ENCODE results near the gene GHSR. TPM values are rescaled to one million over a fixed set of nuclear protein-coding genes. Genes with fewer than 3 reads are reported as not detected.

GHSR gene
- total RNA-seq, 1 donor from 2014 or later: not detected

DNA sequence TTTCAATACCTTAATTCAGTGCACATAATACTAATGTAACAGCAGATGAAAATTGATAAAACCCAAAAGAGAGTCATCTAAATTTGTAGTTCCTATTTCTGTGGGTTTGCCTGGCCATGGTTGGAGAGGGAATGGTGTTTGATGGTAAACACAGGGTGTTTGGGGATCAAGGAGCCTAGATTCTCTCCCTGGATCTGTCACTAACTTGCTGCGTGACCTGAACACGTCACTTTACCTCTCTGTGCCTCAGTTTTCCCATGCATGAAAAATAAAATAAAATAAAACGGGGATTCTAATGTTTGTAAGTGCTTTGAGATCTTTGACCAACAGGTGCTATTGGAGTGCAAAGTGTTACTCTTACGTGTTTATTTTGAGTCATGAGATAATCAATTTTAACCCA lies 49.8 kb downstream of the GHSR start:
- DNase-seq: no peak
- no peaks in the 10 kb centered on the region for H3K27me3 ChIP-seq
- intact Hi-C loops (cut with DNase I): no loop called here
- no peak for ATAC-seq
- no peaks in the 10 kb centered on the region for H3K9me3 ChIP-seq
- H3K36me3 ChIP-seq: peaks cover 48% of the 10 kb centered on the region
- no peak overlapping the region for H3K27ac ChIP-seq
- no peak overlapping the region for H3K4me3 ChIP-seq
- H3K4me1 ChIP-seq: no peaks in the 10 kb centered on the region
- TF ChIP-seq, protein P1, sequence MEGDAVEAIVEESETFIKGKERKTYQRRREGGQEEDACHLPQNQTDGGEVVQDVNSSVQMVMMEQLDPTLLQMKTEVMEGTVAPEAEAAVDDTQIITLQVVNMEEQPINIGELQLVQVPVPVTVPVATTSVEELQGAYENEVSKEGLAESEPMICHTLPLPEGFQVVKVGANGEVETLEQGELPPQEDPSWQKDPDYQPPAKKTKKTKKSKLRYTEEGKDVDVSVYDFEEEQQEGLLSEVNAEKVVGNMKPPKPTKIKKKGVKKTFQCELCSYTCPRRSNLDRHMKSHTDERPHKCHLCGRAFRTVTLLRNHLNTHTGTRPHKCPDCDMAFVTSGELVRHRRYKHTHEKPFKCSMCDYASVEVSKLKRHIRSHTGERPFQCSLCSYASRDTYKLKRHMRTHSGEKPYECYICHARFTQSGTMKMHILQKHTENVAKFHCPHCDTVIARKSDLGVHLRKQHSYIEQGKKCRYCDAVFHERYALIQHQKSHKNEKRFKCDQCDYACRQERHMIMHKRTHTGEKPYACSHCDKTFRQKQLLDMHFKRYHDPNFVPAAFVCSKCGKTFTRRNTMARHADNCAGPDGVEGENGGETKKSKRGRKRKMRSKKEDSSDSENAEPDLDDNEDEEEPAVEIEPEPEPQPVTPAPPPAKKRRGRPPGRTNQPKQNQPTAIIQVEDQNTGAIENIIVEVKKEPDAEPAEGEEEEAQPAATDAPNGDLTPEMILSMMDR (IDR thresholded peaks at IDR 0.05): no peak

DNA sequence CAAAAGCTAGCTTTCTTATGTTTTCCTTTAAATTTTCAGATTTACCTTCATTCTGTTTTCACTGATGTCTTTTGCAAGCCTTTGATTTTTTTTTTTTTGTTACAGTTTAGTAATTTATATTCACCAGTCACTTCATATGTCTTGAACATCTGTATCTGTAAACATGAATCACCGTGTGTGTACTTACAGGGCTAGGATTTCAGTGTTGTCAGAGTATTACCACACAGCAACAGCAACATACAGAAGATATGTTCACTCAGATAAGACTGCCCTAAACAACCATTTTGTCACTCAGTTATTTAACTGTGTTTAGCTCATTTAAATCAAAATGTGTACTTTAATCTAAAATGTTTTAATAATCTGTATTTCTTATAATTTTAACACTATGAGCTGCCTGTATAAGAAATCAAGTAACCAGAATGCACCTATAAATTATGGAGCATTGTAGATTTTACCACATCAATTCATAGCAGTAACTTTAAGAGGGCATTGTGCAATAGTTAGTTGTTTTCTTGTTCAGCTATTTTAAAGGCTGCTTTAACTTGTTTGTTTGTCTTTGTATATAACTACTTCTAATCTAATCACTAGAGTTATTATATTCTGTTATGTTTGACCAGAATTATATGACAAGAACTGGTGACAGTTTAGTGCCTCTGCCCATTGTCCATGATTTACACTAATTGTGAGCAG lies 50.4 kb downstream of the GHSR start:
- no peak overlapping the region for H3K4me3 ChIP-seq
- H3K9me3 ChIP-seq: no peaks in the 10 kb centered on the region
- H3K27me3 ChIP-seq: no peaks in the 10 kb centered on the region
- TF ChIP-seq, protein P1 (IDR thresholded peaks at IDR 0.05): no peak
- ATAC-seq: no peak
- H3K4me1 ChIP-seq: no peaks in the 10 kb centered on the region
- no peak for DNase-seq
- intact Hi-C loops (cut with DNase I): no loop called here
- peaks cover 48% of the 10 kb centered on the region for H3K36me3 ChIP-seq
- no peak overlapping the region for H3K27ac ChIP-seq

DNA sequence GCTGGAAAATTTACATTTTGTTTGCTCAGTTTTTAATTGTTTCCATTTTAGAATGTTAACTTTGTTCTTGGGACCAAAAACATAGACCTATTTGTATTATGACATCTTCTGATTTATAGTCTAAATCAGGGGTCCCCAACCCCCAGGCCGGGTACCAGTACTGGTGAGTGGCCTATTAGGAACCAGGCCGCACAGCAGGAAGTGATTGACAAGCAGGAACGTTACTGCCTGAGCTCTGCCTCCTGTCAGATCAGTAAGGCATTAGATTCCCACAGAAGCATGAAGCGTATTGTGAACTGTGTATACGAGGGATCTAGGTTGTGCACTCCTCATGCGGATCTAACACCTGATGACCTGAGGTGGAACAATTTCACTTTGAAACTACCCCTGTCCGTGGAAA lies 51.9 kb downstream of the GHSR start:
- Histone ChIP-seq H3K9me3 (no peaks in the 10 kb centered on the region), H3K4me3 (no peak overlapping the region), H3K36me3 (peaks cover 45% of the 10 kb centered on the region), H3K27ac (no peak overlapping the region), H3K4me1 (no peaks in the 10 kb centered on the region), H3K27me3 (no peaks in the 10 kb centered on the region)
- intact Hi-C loops (cut with DNase I): no loop called here
- ATAC-seq (no peak), DNase-seq (no peak)
- TF ChIP-seq, protein P1 (IDR thresholded peaks at IDR 0.05): no peak

- Histone ChIP-seq H3K27ac (no peak overlapping the region), H3K4me3 (no peak overlapping the region), H3K9me3 (no peaks in the 10 kb centered on the region), H3K27me3 (no peaks in the 10 kb centered on the region), H3K4me1 (peaks cover 4% of the 10 kb centered on the region), H3K36me3 (peaks cover 43% of the 10 kb centered on the region)
- intact Hi-C loops (cut with DNase I): no loop called here
- TF ChIP-seq, protein P1 (IDR thresholded peaks at IDR 0.05): no peak
- DNase-seq (no peak), ATAC-seq (no peak)
Observed at GRCh38 chr3:172394692-172395091, 53.6 kb downstream of the GHSR start.

Other genes starting within 250 kb of the GHSR start
- 140 TPM for gene TNFSF10, start 75.0 kb upstream of the GHSR start, total RNA-seq

Measured in upper lobe of right lung (tissue), 1 donor.